Thoracic aorta (tissue), 2 donors: ENCODE results near the gene OVCH2. TPM values are rescaled to one million over a fixed set of nuclear protein-coding genes. Genes with fewer than 3 reads are reported as not detected.

Experiments
- ATAC-seq: fragments of 150-250 bp; one replicate; pipeline ENCODE4 v1.8.0; 2017; ENCODE audit warnings: low read depth; ENCODE audit not compliant: insufficient number of reproducible peaks, low FRiP score
- DNase-seq: peaks from one replicate; pipeline ENCODE4 v3.0.0-alpha.2; 2020; ENCODE audit warnings: low spot score
- H3K27ac ChIP-seq, 2 donors: fragments of 200-600 bp; sonication (generic); 1 replicate in 1 of 2; 2 replicates in 1 of 2; pipeline ENCODE4 v1.5.1; 2016; ENCODE audit warnings: mild to moderate bottlenecking in 2 of 2, moderate library complexity in 2 of 2
- H3K27me3 ChIP-seq: fragments of 200-600 bp; sonication (generic); replicated peaks from 2 replicates; pipeline ENCODE4 v1.6.0; 2016; ENCODE audit warnings: mild to moderate bottlenecking; ENCODE audit not compliant: insufficient read depth
- H3K36me3 ChIP-seq: fragments of 200-600 bp; sonication (generic); one replicate; pipeline ENCODE4 v1.5.1; 2016
- H3K4me1 ChIP-seq, 2 donors: fragments of 200-600 bp; sonication (generic); 1 replicate in 1 of 2; 2 replicates in 1 of 2; pipeline versions ENCODE4 v1.5.1 to v1.6.0; 2016; ENCODE audit warnings: low read depth in 2 of 2, mild to moderate bottlenecking in 1 of 2; ENCODE audit not compliant: control insufficient read depth in 1 of 2
- H3K4me3 ChIP-seq: fragments of 200-600 bp; sonication (generic); 2 replicates; pipeline ENCODE4 v1.5.1; 2016; ENCODE audit warnings: mild to moderate bottlenecking
- H3K9me3 ChIP-seq: fragments of 200-600 bp; sonication (generic); 2 replicates; pipeline ENCODE4 v1.5.1; 2016
- CTCF ChIP-seq: fragments of 200-600 bp; sonication (generic); IDR thresholded peaks from one replicate; pipeline ENCODE4 v1.5.1; 2019; ENCODE audit warnings: antibody characterized with exemption
- total RNA-seq, 2 donors: library from RNA; depleted of rRNA; stranded (reverse); fragments of >200 nt; gene quantifications; one replicate each; pipeline versions ENCODE4 v1.1.0 to v1.2.3, GENCODE V29; 2016

Gene OVCH2
- total RNA-seq, 2 donors from 2014 or later, result 1.2 to 1.5 TPM

- Histone ChIP-seq H3K4me1 (peaks cover 5 to 20% of the 10 kb centered on the region in 2 donors), H3K9me3 (no peaks in the 10 kb centered on the region), H3K27ac (no peak overlapping the region), H3K4me3 (peak overlapping the region; percentile 90), H3K36me3 (no peaks in the 10 kb centered on the region), H3K27me3 (no peaks in the 10 kb centered on the region)
- no peak for TF ChIP-seq CTCF
- DNase-seq, result no peak
- no peak for ATAC-seq
Observed at GRCh38 chr11:7672276-7672959, 33.9 kb downstream of the OVCH2 start.

GRCh38 chr11:7671347-7672215, 34.7 kb downstream of the OVCH2 start:
- Histone ChIP-seq H3K27me3 (no peaks in the 10 kb centered on the region), H3K27ac (no peak overlapping the region), H3K36me3 (peaks cover 3% of the 10 kb centered on the region), H3K9me3 (no peaks in the 10 kb centered on the region), H3K4me3 (no peak overlapping the region), H3K4me1 (peaks cover 5 to 20% of the 10 kb centered on the region in 2 donors)
- no peak for TF ChIP-seq CTCF
- no peak for DNase-seq
- no peak for ATAC-seq

GRCh38 chr11:7670641-7671040, 35.6 kb downstream of the OVCH2 start:
- no peak for ATAC-seq
- Histone ChIP-seq H3K4me1 (peaks cover 5 to 20% of the 10 kb centered on the region in 2 donors), H3K4me3 (no peak overlapping the region), H3K27me3 (no peaks in the 10 kb centered on the region), H3K36me3 (peaks cover 7% of the 10 kb centered on the region), H3K27ac (no peak overlapping the region), H3K9me3 (no peaks in the 10 kb centered on the region)
- DNase-seq, result no peak
- no peak for TF ChIP-seq CTCF

- H3K27ac ChIP-seq, result no peak overlapping the region
- H3K4me3 ChIP-seq, result no peak overlapping the region
- no peak for TF ChIP-seq CTCF
- peaks cover 5 to 14% of the 10 kb centered on the region in 2 donors for H3K4me1 ChIP-seq
- H3K27me3 ChIP-seq, result no peaks in the 10 kb centered on the region
- peaks cover 13% of the 10 kb centered on the region for H3K36me3 ChIP-seq
- DNase-seq, result no peak
- ATAC-seq, result no peak
- H3K9me3 ChIP-seq, result no peaks in the 10 kb centered on the region
Observed at GRCh38 chr11:7668911-7669310, 37.4 kb downstream of the OVCH2 start.

- no peak for TF ChIP-seq CTCF
- Histone ChIP-seq H3K9me3 (no peaks in the 10 kb centered on the region), H3K4me3 (no peak overlapping the region), H3K36me3 (peaks cover 13% of the 10 kb centered on the region), H3K4me1 (peaks cover 5 to 9% of the 10 kb centered on the region in 2 donors), H3K27me3 (no peaks in the 10 kb centered on the region), H3K27ac (no peak overlapping the region)
- ATAC-seq, result no peak
- DNase-seq, result no peak
Observed at GRCh38 chr11:7668464-7668863, 37.8 kb downstream of the OVCH2 start.
